DND-41 (cell line): ENCODE measurements around the gene SCT.

Experiments
- ATAC-seq: fragments of 200-7000 bp; cut with Tn5 transposase; 3 replicates; pipeline ENCODE4 v1.9.1; 2021; ENCODE audit warnings: low read depth; ENCODE audit not compliant: insufficient read depth
- DNase-seq: peaks from one replicate; pipeline ENCODE4 v3.0.0-alpha.2; 2020
- H2AFZ ChIP-seq: 2 replicates; pipeline ENCODE4 v1.6.0; 2012; ENCODE audit warnings: low read depth, low read length
- H3K27ac ChIP-seq: 2 replicates; pipeline ENCODE4 v1.5.1; 2012; ENCODE audit warnings: low read length, inconsistent platforms
- H3K27me3 ChIP-seq: fragments of 200-600 bp; sonication (generic); 2 replicates; pipeline ENCODE4 v1.6.0; 2012; ENCODE audit warnings: low read length, mild to moderate bottlenecking, inconsistent platforms; ENCODE audit not compliant: insufficient read depth, poor library complexity
- H3K36me3 ChIP-seq: 2 replicates; pipeline ENCODE4 v1.5.1; 2012; ENCODE audit warnings: low read length, inconsistent platforms; ENCODE audit not compliant: insufficient read depth
- H3K4me1 ChIP-seq: 2 replicates; pipeline ENCODE4 v1.5.1; 2012; ENCODE audit warnings: mild to moderate bottlenecking, low read length; ENCODE audit not compliant: insufficient read depth
- H3K4me2 ChIP-seq: 2 replicates; pipeline ENCODE4 v1.6.0; 2012; ENCODE audit warnings: mild to moderate bottlenecking, moderate library complexity, low read length, inconsistent platforms; ENCODE audit not compliant: insufficient read depth
- H3K4me3 ChIP-seq, 2 experiments: fragments of 200-600 bp in 1 of 2; shearing (Covaris generic) in 1 of 2; 2 replicates each; pipeline ENCODE4 v1.5.1; 2012 to 2016; ENCODE audit warnings: inconsistent platforms in 2 of 2, low read length in 2 of 2, mild to moderate bottlenecking in 2 of 2, low read depth in 1 of 2, moderate library complexity in 1 of 2
- H3K79me2 ChIP-seq: 2 replicates; pipeline ENCODE4 v1.6.0; 2012; ENCODE audit warnings: low read length, inconsistent platforms; ENCODE audit not compliant: insufficient read depth
- H3K9ac ChIP-seq: 2 replicates; pipeline ENCODE4 v1.6.0; 2012; ENCODE audit warnings: low read depth, mild to moderate bottlenecking, inconsistent platforms, low read length, moderate library complexity
- H3K9me3 ChIP-seq: 2 replicates; pipeline ENCODE4 v1.5.1; 2012; ENCODE audit warnings: low read length, moderate library complexity, mild to moderate bottlenecking, inconsistent platforms; ENCODE audit not compliant: insufficient read depth, severe bottlenecking
- H4K20me1 ChIP-seq: 2 replicates; pipeline ENCODE4 v1.6.0; 2012; ENCODE audit warnings: low read length; ENCODE audit not compliant: insufficient read depth
- EZH2 ChIP-seq: IDR thresholded peaks from 3 replicates; pipeline ENCODE4 v1.6.1; 2012; ENCODE audit warnings: borderline replicate concordance, low read depth, mild to moderate bottlenecking, moderate library complexity, low read length, inconsistent platforms; ENCODE audit not compliant: severe bottlenecking
- TF ChIP-seq, protein P1 (sequence below): IDR thresholded peaks from 2 replicates; pipeline ENCODE4 v1.5.1; 2012; ENCODE audit warnings: borderline replicate concordance, low read length, moderate library complexity, mild to moderate bottlenecking; ENCODE audit not compliant: poor library complexity, severe bottlenecking; ENCODE audit errors: extremely low read depth

The SCT gene

GRCh38 chr11:643366-643765 lies 16.4 kb upstream of the SCT start:
- no peaks in the 10 kb centered on the region for H3K9me3 ChIP-seq
- no peak overlapping the region for H3K4me2 ChIP-seq
- H3K79me2 ChIP-seq, result no peaks in the 10 kb centered on the region

DNA sequence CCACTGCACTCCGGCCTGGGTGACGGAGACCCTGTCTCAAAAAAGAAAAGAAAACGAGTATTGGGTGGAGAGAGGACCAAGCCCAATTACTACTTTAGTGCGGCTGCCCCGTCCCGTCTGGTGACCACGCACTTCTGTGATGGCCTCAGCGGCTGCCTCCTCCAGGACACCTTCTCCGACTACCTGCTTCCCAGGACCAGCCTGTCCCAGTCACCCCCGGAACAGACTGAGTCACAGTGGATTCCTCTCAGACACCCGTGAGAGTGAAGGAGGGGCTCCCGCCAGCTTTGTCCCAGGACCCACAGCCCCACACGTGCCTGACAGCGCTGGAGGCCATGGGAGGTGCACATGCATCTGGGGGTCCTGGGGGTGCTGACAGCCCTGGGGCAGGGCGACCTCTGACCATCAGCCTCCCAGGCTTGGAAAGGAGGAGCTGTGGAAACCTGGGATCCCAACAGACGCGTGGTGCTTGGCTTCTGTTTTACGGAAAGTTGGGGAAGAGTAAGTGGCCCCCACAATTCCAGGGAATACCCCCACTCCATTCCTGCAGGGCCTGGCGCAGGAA lies 14.9 kb upstream of the SCT start:
- Histone ChIP-seq H3K4me2 (no peak overlapping the region), H3K4me1 (no peaks in the 10 kb centered on the region), H3K79me2 (no peaks in the 10 kb centered on the region), H3K36me3 (peaks cover 57% of the 10 kb centered on the region), H3K27me3 (no peaks in the 10 kb centered on the region), H4K20me1 (peaks cover 23% of the 10 kb centered on the region), H3K9ac (no peak overlapping the region), H3K27ac (no peak overlapping the region), H3K4me3 (no peak overlapping the region), H2AFZ (no peak overlapping the region), H3K9me3 (no peaks in the 10 kb centered on the region)
- ATAC-seq, result no peak
- no peak for DNase-seq
- TF ChIP-seq, protein P1, sequence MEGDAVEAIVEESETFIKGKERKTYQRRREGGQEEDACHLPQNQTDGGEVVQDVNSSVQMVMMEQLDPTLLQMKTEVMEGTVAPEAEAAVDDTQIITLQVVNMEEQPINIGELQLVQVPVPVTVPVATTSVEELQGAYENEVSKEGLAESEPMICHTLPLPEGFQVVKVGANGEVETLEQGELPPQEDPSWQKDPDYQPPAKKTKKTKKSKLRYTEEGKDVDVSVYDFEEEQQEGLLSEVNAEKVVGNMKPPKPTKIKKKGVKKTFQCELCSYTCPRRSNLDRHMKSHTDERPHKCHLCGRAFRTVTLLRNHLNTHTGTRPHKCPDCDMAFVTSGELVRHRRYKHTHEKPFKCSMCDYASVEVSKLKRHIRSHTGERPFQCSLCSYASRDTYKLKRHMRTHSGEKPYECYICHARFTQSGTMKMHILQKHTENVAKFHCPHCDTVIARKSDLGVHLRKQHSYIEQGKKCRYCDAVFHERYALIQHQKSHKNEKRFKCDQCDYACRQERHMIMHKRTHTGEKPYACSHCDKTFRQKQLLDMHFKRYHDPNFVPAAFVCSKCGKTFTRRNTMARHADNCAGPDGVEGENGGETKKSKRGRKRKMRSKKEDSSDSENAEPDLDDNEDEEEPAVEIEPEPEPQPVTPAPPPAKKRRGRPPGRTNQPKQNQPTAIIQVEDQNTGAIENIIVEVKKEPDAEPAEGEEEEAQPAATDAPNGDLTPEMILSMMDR, result no peak
- TF ChIP-seq EZH2, result no peak

More at GRCh38 chr11:643366-643765, 16.4 kb upstream of the SCT start:
- ATAC-seq (0 out of 3 replicates have a peak, but pooled peaks have one; percentile 27), DNase-seq (no peak)
- H2AFZ ChIP-seq, result no peak overlapping the region
- no peaks in the 10 kb centered on the region for H3K4me1 ChIP-seq
- H3K27ac ChIP-seq, result no peak overlapping the region
- H3K27me3 ChIP-seq, result no peaks in the 10 kb centered on the region
- peaks cover 60% of the 10 kb centered on the region for H3K36me3 ChIP-seq
- H3K4me3 ChIP-seq, result no peak overlapping the region
- TF ChIP-seq, protein P1, result no peak
- no peak for TF ChIP-seq EZH2
- H4K20me1 ChIP-seq, result peaks cover 23% of the 10 kb centered on the region
- no peak overlapping the region for H3K9ac ChIP-seq

GRCh38 chr11:640021-640706 lies 13.2 kb upstream of the SCT start:
- H3K9ac ChIP-seq, result no peak overlapping the region
- no peak for TF ChIP-seq EZH2
- TF ChIP-seq, protein P1, result no peak
- H3K36me3 ChIP-seq, result peaks cover 47% of the 10 kb centered on the region
- ATAC-seq, result no peak
- no peaks in the 10 kb centered on the region for H3K4me1 ChIP-seq
- H2AFZ ChIP-seq, result no peak overlapping the region
- no peak for DNase-seq
- H3K9me3 ChIP-seq, result no peaks in the 10 kb centered on the region
- H3K4me3 ChIP-seq, result no peak overlapping the region
- no peaks in the 10 kb centered on the region for H3K27me3 ChIP-seq
- no peak overlapping the region for H3K4me2 ChIP-seq
- H3K27ac ChIP-seq, result no peak overlapping the region
- peaks cover 23% of the 10 kb centered on the region for H4K20me1 ChIP-seq
- H3K79me2 ChIP-seq, result no peaks in the 10 kb centered on the region
